Psoas muscle (tissue), 8 donors: ENCODE data around the gene NOTCH1. TPM values are rescaled to one million over a fixed set of nuclear protein-coding genes. Genes with fewer than 3 reads are reported as not detected.

Experiments
- ATAC-seq, 4 donors: fragments of 200-7000 bp; cut with Tn5 transposase; one replicate each; pipeline ENCODE4 v1.9.1; 2020; ENCODE audit warnings: moderate library complexity in 3 of 4, mild to moderate bottlenecking in 2 of 4
- DNase-seq, 2 donors: peaks; one replicate each; pipeline ENCODE4 v3.0.0-alpha.2; 2020
- H3K27ac ChIP-seq: fragments of 200-600 bp; one replicate; pipeline ENCODE4 v1.8.0; 2022
- H3K27me3 ChIP-seq, 3 donors: fragments of 200-600 bp in 1 of 3; one replicate each; pipeline versions ENCODE4 v1.6.1 to v1.8.0; 2013 to 2022; ENCODE audit warnings: low read length in 2 of 3, mild to moderate bottlenecking in 2 of 3, moderate library complexity in 1 of 3; ENCODE audit not compliant: insufficient read depth in 3 of 3
- H3K36me3 ChIP-seq, 2 donors: fragments of 200-600 bp in 1 of 2; one replicate each; pipeline versions ENCODE4 v1.6.1 to v1.8.0; 2013 to 2022; ENCODE audit warnings: low read depth in 1 of 2, mild to moderate bottlenecking in 1 of 2, moderate library complexity in 1 of 2; ENCODE audit not compliant: insufficient read depth in 1 of 2
- H3K4me1 ChIP-seq: fragments of 200-600 bp; one replicate; pipeline ENCODE4 v1.8.0; 2022
- H3K4me3 ChIP-seq: fragments of 200-600 bp; one replicate; pipeline ENCODE4 v1.8.0; 2022; ENCODE audit warnings: mild to moderate bottlenecking
- H3K9me3 ChIP-seq: fragments of 200-600 bp; one replicate; pipeline ENCODE4 v1.8.0; 2022
- CTCF ChIP-seq: fragments of 200-600 bp; IDR thresholded peaks from one replicate; pipeline ENCODE4 v1.8.0; 2022; ENCODE audit warnings: antibody characterized with exemption
- WGBS, 3 donors: extraction: QIAGEN DNeasy Blood & Tissue Kit; methylation state at CpG; one replicate each; pipeline versions ENCODE4 v1.1.6 to v1.1.7; 2013; 5-methylcytosine and 5-hydroxymethylcytosine counted together
- intact Hi-C, 2 donors: fragments of 100-400 bp; cut with DNase I; formaldehyde crosslinking; loops; one replicate each; pipeline versions ENCODE4 v1.11.0 to v1.14.2; 2022
- polyA plus RNA-seq, 3 donors: library from polyadenylated mRNA; stranded (reverse); fragments of 200-250 nt; gene quantifications; one replicate each; pipeline ENCODE4 v1.2.3, GENCODE V29; 2013
- total RNA-seq, 4 donors: library from RNA; stranded (reverse); fragmentation: NEBNext Ultra II Directional in 2 of 4; extraction: Animal tissue kit (Norgen Biotek cat#: 25700) in 2 of 4; gene quantifications; one replicate each; pipeline versions ENCODE4 v1.2.1 to v1.2.4, GENCODE V29; 2021 to 2023
- donor health status: healthy with polysubstance abuse.
- donor health status: DM: no; HTN: no; CAD: no; lungs with moderate emphysema.
- donor health status: Bipolar disorder and iron deficiency.
- donor health status: healthy.
- donor health status: DM: yes; HTN: yes; CAD: no.
- donor health status: DM: no; HTN: no; CAD: no.
- donor health status: DM: no; HTN: no; CAD: no.
- donor health status: DM: yes; HTN: yes; CAD: no.

The NOTCH1 gene
- total and polyA plus RNA-seq, 7 donors = 1.8 to 15.4 (median 8.7) TPM

DNA sequence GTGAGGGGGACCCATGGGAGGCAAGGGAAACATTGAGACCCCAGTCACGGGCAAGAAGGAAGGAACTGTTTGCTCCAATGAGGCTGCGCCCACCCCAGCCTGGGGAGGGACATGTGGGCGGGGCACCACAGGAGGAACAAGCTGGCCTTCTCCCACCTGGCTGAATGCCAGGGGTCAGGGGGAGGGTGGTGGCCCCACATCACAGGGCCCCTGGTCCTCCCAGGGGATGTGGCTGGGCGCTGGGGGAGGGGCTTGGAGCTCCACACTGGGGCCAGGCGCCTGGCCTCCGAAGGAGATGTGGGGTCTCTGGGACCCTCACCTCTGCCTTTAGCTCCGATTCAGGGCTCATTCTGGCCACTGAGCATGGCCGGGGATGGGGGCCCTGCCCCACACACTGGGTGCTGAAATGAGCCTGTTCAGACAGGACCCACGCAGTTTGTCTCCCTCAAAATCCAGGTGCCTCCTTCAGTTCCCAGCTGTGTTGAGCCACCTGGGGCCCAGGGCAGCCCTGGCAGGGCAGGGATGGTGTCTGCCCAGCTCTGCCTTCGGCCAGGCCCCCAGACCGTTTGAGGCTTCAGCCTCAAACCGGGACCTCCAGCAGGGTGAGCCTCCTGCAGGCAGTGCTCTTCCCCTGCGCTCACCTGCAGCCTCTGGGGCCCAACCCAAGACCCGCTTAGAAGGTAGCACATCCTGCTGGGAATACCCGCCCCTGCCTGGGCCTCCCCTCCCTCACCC lies 33.2 kb upstream of the NOTCH1 start:
- no peaks in the 10 kb centered on the region for H3K4me1 ChIP-seq
- no peak overlapping the region for H3K27ac ChIP-seq
- no peaks in the 10 kb centered on the region for H3K27me3 ChIP-seq
- H3K36me3 ChIP-seq = no peaks in the 10 kb centered on the region
- no peak for TF ChIP-seq CTCF
- peak in 3 of 4 donors; percentile 33 to 70 (median 39) for ATAC-seq
- no peak overlapping the region for H3K4me3 ChIP-seq
- intact Hi-C loops = no loop called here
- no peaks in the 10 kb centered on the region for H3K9me3 ChIP-seq
- 69 to 75% (median 74%) methylated on average over 13 to 15 of the region's 15 CpGs for WGBS, 3 donors
- peak in 1 of 2 donors; percentile 63 for DNase-seq

DNA sequence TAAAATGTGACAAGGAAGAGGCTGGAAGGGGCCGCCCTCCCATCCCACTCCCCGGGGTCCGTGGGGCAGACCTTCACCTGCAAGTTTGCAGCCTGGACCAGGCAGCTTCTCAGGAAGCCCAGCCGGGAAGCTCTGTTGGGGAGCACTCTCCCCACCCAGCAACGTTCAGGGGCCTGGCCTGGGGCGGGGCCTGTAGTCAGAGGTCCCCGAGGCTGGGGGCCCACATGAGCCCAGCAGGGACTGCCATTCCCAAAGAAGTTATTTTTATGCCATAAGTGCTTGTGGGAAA lies 32.7 kb upstream of the NOTCH1 start:
- no peak for TF ChIP-seq CTCF
- Histone ChIP-seq H3K9me3 (no peaks in the 10 kb centered on the region), H3K36me3 (no peaks in the 10 kb centered on the region), H3K27me3 (no peaks in the 10 kb centered on the region), H3K4me3 (no peak overlapping the region), H3K27ac (no peak overlapping the region), H3K4me1 (no peaks in the 10 kb centered on the region)
- DNase-seq (no peak), ATAC-seq (no peak)
- WGBS, 3 donors = 48 to 59% (median 55%) methylated on average over 7 of the region's 7 CpGs
- intact Hi-C loops = no loop called here

- TF ChIP-seq CTCF = no peak
- Histone ChIP-seq H3K4me3 (no peak overlapping the region), H3K36me3 (no peaks in the 10 kb centered on the region), H3K9me3 (no peaks in the 10 kb centered on the region), H3K27ac (no peak overlapping the region), H3K4me1 (no peaks in the 10 kb centered on the region), H3K27me3 (no peaks in the 10 kb centered on the region)
- intact Hi-C loops = no loop called here
- DNase-seq (peak in 1 of 2 donors; percentile 44), ATAC-seq (no peak)
- 65 to 73% (median 73%) methylated on average over 25 to 27 of the region's 27 CpGs for WGBS, 3 donors
These were observed 32.2 kb upstream of the NOTCH1 start for GRCh38 chr9:136577941-136578625.

DNA sequence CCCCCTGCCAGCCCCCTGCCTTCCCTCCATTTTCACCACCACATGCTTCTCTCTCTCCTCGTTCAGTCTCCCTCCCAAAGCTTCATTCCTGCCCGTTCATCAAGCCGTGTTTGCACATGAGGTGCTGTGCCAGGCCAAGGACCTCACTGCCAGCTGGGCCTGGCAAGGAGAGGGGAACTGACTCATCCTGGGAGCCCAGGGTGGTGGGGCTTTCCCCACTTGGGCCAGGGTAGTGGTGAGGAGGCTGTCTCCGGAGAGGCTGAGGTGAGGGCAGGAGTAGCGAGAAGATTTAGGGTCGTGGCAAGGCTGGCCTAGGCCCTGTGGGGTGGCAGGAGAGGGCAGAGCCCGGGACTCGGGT lies 30.4 kb upstream of the NOTCH1 start:
- Histone ChIP-seq H3K4me3 (no peak overlapping the region), H3K9me3 (no peaks in the 10 kb centered on the region), H3K27me3 (no peaks in the 10 kb centered on the region), H3K36me3 (no peaks in the 10 kb centered on the region), H3K4me1 (no peaks in the 10 kb centered on the region), H3K27ac (no peak overlapping the region)
- intact Hi-C loops = no loop called here
- WGBS, 3 donors = 43 to 53% (median 50%) methylated on average over 7 to 8 of the region's 8 CpGs
- peak in 1 of 2 donors; percentile 57 for DNase-seq
- no peak for TF ChIP-seq CTCF
- ATAC-seq = peak; percentile 70 to 89 (median 78)
